Fibroblast of skin of right biceps (primary cell): ENCODE data around the gene JPH4.
"Not testable (repeated sequence)": the region's sequence is repeated elsewhere in the genome, so short reads cannot be mapped to it uniquely, and the experiment has no call there.

Source experiments
- DNase-seq: peaks from one replicate; pipeline ENCODE4 v3.0.0-alpha.2; 2013

Gene JPH4

GRCh38 chr14:23608454-23608853, 29.9 kb upstream of the JPH4 start:
- no peak for DNase-seq

GRCh38 chr14:23605931-23606585, 27.5 kb upstream of the JPH4 start:
- DNase-seq, result peak; percentile 23

DNA sequence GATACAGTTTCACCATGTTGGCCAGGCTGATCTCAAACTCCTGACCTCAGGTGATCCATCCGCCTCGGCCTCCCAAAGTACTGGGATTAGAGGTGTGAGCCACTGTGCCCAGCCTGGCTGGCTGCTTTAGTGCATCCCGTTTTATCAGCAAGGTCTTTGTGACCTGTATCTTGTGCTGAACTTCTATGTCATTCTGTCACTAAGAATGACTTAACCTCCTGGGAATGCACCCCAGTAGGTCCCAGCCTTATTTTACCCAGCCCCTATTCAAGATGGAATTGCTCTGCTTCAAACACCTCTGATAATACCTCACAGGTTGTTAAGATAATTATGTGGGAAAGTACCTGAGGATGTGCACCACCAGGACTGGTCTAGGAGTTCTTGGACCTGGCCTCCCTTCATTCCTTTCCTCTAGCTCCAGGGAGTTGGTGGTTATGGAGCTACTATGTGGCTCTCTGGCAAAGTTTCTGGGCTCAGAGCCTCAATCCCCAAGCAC, 26.1 kb upstream of the JPH4 start:
- no peak for DNase-seq

GRCh38 chr14:23604148-23604547, 25.6 kb upstream of the JPH4 start:
- DNase-seq, result no peak

- DNase-seq, result no peak
These were observed 24.5 kb upstream of the JPH4 start for GRCh38 chr14:23603103-23603502.

DNA sequence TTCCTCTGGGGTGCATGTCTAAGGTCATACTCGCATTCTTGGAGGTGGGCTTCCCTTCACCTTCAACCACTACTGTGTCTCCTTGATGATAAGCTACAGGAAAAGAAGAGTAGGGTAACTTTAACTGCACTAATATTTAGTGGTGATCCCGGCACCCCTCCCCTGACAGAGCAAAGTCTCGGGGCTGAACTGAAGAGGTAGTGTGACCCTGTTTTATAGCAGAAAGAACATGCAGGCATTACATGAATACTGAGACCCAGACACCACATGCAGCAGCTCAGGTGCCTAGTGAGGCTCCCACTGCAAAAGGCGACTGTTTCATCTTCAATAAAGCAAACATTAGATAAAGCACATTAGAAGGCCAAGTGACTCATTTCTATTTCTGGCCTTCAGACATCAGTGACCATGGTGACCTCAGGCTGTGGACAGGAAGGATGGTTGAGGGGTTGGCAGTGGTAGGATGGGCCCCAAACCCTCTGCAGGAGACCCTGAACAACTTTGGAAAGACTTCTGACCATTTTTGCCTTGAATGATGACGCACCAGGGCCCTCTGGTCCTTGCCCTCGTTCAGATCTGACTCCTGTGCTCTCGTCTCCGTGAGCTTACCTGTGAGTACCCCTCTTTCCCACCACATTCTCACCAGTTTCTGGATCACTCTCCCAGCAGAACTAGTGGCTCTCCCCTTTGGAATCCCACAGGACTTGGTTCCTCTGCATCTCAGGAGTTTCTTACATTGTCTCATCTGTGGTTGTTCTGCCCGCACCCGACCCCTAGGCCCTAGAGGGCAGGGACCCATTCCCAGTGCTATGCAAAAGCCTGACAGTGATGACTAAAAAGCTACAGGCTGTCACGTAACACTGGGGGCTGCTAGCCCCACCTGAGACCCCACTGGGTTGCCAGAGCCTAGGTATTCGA, 23.8 kb upstream of the JPH4 start:
- DNase-seq, result no peak

DNA sequence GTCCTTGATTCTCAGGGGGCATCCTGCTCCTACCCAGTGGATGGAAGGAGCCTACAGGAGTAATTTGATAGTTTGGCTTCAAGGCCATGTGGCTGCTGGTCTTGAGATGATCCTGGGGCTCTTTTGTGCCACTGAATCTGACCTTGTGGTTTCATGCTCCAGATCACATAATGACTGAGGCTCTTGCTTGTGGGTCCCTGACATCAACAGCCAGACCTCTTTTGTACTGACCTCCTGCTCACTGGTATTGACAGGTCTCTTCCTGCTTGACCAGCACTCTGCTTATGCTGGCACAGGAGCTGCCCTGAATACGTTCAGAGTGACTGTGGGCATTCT, 23.2 kb upstream of the JPH4 start:
- DNase-seq, result no peak

- no peak for DNase-seq
These were observed 22.8 kb upstream of the JPH4 start for GRCh38 chr14:23601424-23601823.

- DNase-seq, result no peak
These were observed 22.2 kb upstream of the JPH4 start for GRCh38 chr14:23600806-23601205.

DNA sequence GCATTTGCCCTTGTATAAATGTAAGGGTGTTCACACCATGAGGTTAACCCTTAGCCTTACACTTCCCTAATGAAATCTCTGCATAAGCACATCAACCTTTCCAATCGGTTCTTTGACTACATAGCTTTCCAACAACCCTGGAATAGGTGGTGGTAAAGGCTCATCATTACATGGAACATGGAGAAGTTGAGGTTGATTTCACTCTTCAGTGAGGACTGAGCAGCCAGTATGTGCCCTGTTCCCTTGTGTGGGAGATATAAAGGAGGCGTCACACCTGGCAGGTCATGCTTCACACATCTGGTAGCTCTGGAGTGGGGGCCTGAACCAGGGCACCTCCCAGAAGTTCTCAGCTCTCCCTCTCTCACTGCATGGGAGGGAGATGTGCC, 21.7 kb upstream of the JPH4 start:
- DNase-seq, result no peak

DNA sequence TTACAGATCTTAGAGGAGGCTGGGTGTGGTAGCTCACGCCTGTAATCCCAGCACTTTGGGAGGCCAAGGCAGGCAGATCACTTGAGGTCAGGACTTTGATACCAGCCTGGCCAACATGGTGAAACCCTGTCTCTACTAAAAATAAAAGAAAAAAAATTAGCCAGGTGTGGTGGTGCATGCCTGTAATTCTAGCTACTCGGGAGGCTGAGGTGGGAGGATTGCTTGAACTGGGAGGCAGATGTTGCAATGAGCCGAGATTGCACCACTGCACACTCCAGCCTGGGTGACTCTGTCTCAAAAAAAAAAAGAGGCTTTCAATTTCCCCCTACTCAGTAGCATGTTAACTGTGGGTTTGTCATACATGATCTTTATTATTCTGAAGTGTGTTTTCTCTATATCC, 15.6 kb upstream of the JPH4 start:
- not testable (repeated sequence) for DNase-seq

DNA sequence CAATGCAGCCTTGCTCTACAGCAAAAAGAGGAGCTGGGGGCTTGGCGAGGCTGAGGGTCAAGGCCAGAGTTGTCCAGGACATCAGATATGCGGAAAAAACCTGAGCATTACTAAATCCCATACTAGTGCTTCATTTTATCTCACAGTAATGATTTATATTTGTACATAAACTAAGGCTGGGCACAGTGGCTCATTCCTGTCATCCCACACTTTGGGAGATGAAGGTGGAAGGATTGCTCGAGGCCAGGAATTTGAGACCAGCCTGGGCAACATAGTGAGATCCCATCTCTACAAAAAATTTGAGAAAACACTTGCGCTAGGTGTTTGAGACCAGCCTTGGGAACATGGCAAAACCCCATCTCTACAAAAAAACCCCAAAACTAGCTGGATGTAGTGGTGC, 11.6 kb upstream of the JPH4 start:
- no peak for DNase-seq

DNA sequence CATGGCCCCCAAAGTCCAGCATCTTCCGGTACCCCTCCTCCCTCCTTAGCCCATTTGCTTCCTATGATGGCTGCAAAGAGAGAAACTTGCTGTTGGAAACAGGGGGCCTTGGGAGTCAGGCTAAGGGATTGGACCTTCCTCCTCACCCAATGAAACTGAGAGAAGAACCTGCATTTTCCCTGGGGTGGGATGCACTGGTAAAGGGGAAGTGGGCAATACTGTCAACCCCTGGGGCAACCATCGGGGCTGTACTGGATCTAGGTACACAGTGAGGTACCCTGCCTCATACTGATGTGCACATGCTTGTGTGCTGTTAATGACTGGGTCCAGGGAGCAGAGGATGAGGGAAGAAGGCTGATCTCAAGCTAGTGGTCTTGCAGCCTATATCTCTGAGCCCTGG, 11.0 kb upstream of the JPH4 start:
- no peak for DNase-seq

DNA sequence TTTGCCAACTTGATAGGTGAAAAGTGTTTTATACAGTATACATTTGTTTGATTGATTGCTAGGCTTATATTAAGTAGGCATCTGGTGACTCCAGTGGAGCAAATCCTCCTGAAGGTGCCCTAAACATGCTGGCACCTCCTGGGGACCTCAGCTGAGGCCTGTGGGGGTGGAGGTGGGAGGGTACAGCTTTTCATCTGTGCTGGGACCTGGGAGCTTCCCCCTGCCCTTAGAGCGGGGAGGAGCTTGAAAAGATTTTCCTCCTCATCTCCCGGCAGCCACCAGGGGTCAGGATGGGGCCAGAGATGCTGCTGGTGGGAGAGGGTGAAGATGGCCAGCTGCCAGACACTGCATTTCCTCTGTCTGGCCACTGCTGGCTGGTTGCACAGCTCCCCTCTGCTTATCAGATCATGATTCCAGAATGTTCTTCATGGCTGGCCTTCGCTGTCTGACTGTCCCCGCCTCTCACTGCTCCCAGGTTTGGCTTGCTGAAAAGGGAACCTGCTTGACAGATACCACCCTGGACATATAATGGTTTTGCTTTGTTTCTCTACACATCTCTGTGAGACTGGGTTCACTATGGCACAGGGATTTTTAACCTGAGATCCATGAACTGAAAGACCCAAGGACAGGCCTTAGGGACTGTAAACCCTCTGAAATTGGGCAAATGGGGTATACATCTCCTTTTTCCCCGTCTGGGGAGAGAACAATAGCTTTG, 10.5 kb upstream of the JPH4 start:
- peak; percentile 86 for DNase-seq

DNA sequence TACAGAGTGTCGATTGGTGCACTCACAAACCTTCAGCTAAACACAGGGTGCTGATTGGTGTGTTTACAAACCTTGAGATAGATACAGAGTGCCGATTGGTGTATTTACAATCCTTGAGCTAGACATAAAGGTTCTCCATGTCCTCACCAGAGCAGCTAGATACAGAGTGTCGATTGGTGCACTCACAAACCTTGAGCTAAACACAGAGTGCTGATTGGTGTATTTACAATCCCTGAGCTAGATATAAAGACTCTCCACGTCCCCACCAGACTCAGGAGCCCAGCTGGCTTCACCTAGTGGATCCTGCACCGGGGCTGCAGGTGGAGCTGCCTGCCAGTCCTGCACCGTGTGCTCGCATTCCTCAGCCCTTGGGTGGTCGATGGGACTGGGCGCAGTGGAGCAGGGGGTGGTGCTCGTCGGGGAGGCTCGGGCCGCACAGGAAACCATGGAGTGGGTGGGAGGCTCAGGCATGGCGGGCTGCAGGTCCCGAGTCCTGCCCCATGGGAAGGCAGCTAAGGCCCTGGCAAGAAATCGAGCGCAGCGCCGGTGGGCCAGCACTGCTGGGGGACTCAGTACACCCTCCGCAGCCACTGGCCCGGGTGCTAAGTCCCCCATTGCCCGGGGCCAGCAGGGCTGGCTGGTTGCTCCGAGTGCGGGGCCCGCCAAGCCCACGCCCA, 6.1 kb upstream of the JPH4 start:
- DNase-seq, result not testable (repeated sequence)

GRCh38 chr14:23583761-23584526, 5.4 kb upstream of the JPH4 start:
- DNase-seq, result not testable (repeated sequence)

DNA sequence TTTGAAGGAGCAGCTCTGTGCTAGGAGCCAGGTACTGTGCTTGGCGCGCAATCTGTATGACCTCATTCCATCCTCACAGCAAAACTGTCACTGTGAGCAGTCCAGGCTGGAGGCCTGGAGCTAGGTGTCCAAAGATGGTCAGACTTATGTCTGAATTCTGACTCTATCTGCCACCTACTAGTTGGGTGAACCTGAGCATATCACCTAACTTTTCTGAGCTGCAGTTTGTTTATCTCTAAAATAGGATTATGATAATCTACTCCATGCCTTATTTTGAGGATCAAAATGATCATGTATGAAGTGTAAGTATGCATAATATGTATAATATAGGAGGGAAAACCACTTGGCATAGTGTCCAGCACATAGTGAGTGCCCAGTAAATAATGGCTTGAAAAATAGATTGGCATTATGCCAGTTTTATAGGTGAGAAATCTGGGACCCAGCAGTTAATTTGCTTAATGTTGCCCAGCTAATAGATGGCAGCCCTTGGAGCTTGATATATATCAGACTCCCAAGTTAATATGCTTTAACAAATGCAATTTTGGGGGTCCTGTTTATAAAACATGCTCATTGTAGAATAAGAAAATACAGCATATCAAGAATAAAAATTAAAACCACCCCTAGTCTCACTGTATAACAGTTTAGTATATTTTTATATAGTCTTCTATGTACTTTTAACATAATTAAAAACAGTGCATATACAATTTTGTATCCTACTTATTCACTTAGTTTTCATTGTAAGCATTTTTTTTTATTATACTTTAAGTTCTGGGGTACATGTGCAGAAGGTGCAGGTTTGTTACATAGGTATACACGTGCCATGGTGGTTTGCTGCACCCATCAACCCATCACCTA, 4.5 kb upstream of the JPH4 start:
- DNase-seq, result no peak

GRCh38 chr14:23580948-23581281, 2.3 kb upstream of the JPH4 start:
- no peak for DNase-seq

- DNase-seq, result no peak
These were observed 1.7 kb upstream of the JPH4 start for GRCh38 chr14:23580152-23580926.

DNA sequence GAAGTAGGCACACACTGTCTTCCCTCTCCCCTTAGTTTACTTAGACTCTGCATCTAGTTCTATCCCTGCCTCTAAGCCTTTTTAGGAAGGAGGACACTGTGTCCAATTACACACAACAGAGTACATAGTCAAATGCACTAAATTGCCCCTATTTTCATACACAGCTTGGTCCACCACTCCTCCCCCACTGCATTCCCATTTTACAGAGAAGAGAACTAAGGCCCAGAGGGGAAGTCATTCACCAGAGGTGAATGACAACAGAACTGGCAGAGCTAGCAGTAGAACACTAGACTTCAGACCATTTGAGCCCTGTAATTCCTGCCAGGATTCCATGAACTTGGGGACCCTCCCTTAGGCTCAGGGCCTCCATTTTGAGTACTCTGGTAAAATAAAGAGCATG, 1.1 kb upstream of the JPH4 start:
- DNase-seq, result no peak

DNA sequence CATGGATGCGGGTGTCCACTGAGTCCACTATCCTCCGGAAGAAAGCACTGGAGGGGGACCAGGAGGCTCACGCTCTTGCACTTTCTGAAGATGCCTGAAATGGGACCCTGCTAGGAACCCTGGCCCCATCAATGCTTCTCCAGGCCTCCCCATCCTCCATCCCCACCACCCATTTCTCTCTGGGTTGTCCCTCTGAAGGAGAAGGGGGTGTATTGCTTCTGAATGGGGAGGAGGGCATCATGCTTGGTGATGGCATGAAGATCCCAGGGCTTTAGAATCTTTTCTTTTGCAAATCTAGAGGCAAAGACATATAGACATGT, 681 bp upstream of the JPH4 start:
- no peak for DNase-seq
